Neural crest cell (in vitro differentiated cells): ENCODE measurements around the gene GUCA1C. TPM values are rescaled to one million over a fixed set of nuclear protein-coding genes. Genes with fewer than 3 reads are reported as not detected.

Experiments
- DNase-seq: peaks from one replicate; pipeline ENCODE4 v3.0.0; 2021; ENCODE audit warnings: low read depth, mixed read lengths, low spot score
- H3K27ac Mint-ChIP-seq: one replicate; pipeline ENCODE4 v1.8.0; 2021; ENCODE audit warnings: mild to moderate bottlenecking, mixed read lengths; ENCODE audit not compliant: unreplicated experiment
- H3K27me3 Mint-ChIP-seq: 2 replicates; pipeline ENCODE4 v1.8.0; 2021; ENCODE audit warnings: low read depth, mild to moderate bottlenecking, mixed read lengths
- H3K36me3 Mint-ChIP-seq: 2 replicates; pipeline ENCODE4 v1.8.0; 2021; ENCODE audit warnings: low read depth, mild to moderate bottlenecking, mixed read lengths
- H3K4me1 Mint-ChIP-seq: 2 replicates; pipeline ENCODE4 v1.8.0; 2021; ENCODE audit warnings: mixed read lengths
- H3K4me3 Mint-ChIP-seq: one replicate; pipeline ENCODE4 v1.8.0; 2021; ENCODE audit warnings: mild to moderate bottlenecking, mixed read lengths
- H3K9me3 Mint-ChIP-seq: 2 replicates; pipeline ENCODE4 v1.8.0; 2021; ENCODE audit warnings: mixed read lengths
- long read RNA-seq: library from polyadenylated mRNA; unstranded; transcript quantifications from one replicate; pipeline ENCODE4 v2.0.0, GENCODE V29; 2020
- total RNA-seq: library from RNA; stranded (reverse); gene quantifications from 2 replicates; pipeline ENCODE4 v1.2.1, GENCODE V29; 2021
- TF ChIP-seq, protein P1 (sequence below): fragments of 200-600 bp; sonication (generic); conservative IDR thresholded peaks from 2 replicates; pipeline ENCODE4 v1.5.0; 2021; ENCODE audit warnings: antibody characterized with exemption, mild to moderate bottlenecking

Gene GUCA1C, protein sequence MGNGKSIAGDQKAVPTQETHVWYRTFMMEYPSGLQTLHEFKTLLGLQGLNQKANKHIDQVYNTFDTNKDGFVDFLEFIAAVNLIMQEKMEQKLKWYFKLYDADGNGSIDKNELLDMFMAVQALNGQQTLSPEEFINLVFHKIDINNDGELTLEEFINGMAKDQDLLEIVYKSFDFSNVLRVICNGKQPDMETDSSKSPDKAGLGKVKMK
- total RNA-seq: not detected in 2 replicates
- long read RNA-seq: 0 reads

DNA sequence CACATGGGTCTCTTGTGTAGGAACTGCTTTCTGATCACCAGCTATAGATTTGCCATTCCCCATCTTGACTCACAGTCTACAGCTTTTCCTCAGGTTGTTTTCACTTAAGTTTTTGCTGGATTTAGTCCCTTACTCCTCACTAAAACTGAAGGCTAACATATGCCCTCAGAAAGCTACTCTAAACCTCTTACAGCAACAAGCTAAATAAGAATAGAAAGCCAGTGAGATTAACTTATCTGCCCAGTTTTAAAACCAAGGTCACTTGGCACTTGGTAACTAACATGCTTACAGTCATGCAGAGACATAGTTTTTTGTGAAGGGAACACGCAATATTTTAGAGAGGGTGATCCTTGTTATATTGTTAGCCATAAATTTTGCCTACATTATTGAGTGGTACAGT is at the start of gene GUCA1C:
TSS of gene GUCA1C (minus strand) at position 180 of the 400 bp plus-strand sequence. CDS start at position 63, 117 bp downstream.
- DNase-seq: no peak
- H3K27me3 Mint-ChIP-seq: no peaks in the 10 kb centered on the region
- H3K9me3 Mint-ChIP-seq: no peaks in the 10 kb centered on the region
- H3K27ac Mint-ChIP-seq: no peak within 1 kb of the TSS
- TF ChIP-seq, protein P1, sequence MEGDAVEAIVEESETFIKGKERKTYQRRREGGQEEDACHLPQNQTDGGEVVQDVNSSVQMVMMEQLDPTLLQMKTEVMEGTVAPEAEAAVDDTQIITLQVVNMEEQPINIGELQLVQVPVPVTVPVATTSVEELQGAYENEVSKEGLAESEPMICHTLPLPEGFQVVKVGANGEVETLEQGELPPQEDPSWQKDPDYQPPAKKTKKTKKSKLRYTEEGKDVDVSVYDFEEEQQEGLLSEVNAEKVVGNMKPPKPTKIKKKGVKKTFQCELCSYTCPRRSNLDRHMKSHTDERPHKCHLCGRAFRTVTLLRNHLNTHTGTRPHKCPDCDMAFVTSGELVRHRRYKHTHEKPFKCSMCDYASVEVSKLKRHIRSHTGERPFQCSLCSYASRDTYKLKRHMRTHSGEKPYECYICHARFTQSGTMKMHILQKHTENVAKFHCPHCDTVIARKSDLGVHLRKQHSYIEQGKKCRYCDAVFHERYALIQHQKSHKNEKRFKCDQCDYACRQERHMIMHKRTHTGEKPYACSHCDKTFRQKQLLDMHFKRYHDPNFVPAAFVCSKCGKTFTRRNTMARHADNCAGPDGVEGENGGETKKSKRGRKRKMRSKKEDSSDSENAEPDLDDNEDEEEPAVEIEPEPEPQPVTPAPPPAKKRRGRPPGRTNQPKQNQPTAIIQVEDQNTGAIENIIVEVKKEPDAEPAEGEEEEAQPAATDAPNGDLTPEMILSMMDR: no peak
- H3K4me1 Mint-ChIP-seq: peaks cover 9% of the 10 kb centered on the region
- no peak within 1 kb of the TSS for H3K4me3 Mint-ChIP-seq
- H3K36me3 Mint-ChIP-seq: no peaks in the 10 kb centered on the region

DNA sequence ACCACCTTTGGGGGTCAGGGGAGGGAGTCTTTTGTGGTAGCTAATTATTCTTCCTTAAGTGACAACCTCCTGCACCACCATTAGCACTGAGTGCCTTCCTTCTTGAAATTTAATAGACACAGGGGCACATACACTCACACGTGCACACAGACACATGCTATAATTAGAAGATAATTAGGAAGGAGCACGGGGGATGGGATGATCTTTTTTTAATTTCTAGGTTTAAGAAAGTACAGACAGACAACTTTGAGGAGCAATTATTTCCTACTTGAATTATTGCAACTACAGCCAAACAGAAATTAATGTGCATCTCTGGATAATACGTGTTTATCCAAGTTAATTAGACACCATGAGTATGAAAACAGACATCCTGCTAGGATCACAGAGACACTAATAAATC is 44.8 kb upstream of the GUCA1C start:
- no peaks in the 10 kb centered on the region for H3K36me3 Mint-ChIP-seq
- no peak overlapping the region for H3K4me3 Mint-ChIP-seq
- TF ChIP-seq, protein P1: no peak
- H3K4me1 Mint-ChIP-seq: no peaks in the 10 kb centered on the region
- H3K27me3 Mint-ChIP-seq: no peaks in the 10 kb centered on the region
- H3K9me3 Mint-ChIP-seq: no peaks in the 10 kb centered on the region
- no peak for DNase-seq
- H3K27ac Mint-ChIP-seq: no peak overlapping the region

DNA sequence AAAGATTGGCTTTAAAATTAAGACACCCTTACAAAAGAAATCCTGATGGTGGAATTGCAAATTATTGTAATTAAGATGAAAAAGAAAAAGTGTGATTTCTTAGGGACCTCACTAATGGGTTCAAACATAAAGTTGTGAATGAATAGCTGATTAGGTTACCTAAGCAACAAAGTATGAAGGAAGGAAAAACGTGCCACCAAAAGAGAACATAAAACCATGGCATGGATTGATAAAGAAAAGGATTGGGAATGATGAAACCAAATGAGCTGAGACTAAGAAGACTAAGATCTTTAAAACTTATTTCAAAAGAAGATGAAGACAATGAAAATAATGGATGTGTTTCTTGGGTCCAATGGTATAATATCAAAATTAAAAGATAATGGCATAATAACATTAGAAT is 32.2 kb upstream of the GUCA1C start:
- no peaks in the 10 kb centered on the region for H3K9me3 Mint-ChIP-seq
- no peaks in the 10 kb centered on the region for H3K36me3 Mint-ChIP-seq
- H3K27ac Mint-ChIP-seq: no peak overlapping the region
- DNase-seq: no peak
- no peak overlapping the region for H3K4me3 Mint-ChIP-seq
- peaks cover 16% of the 10 kb centered on the region for H3K4me1 Mint-ChIP-seq
- no peaks in the 10 kb centered on the region for H3K27me3 Mint-ChIP-seq
- TF ChIP-seq, protein P1: no peak

DNA sequence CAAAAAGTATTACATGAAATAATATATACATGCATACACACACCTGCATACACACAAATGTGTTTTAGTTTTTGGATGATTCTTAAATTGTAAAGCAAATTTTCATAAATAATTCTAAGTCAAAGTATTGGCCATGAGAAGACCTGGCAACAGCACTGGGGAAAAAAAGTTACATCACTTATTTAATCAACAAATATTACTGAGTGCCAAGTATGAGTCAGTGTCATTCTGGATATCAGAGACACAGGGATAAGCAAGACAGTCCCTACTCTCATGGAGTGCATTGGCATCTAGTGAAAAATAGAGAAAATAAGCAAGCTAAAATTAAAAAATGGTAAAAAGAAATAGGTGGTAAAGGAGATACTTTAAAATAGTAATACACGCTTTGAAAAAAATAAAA is 29.4 kb upstream of the GUCA1C start:
- TF ChIP-seq, protein P1: no peak
- no peak overlapping the region for H3K4me3 Mint-ChIP-seq
- no peak for DNase-seq
- peaks cover 13% of the 10 kb centered on the region for H3K4me1 Mint-ChIP-seq
- no peaks in the 10 kb centered on the region for H3K36me3 Mint-ChIP-seq
- no peak overlapping the region for H3K27ac Mint-ChIP-seq
- H3K9me3 Mint-ChIP-seq: peaks cover 3% of the 10 kb centered on the region
- no peaks in the 10 kb centered on the region for H3K27me3 Mint-ChIP-seq

DNA sequence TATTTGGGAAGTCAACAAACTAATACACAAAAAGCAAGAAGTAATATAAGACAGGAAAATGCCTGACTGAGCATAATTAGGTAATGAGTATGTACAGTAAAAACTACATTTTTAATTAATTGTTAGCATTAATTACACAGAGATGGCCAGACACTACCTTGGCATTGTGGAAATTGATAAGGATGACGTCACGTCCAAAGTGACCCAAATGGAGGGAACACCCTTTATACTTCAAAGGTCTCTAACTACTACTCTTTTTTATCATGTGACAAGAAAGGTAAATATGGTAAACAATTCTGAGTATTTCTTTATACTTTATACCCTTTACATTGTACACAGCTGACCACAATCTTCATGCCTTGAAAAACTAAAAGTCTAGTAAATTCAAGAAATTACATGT is 22.4 kb upstream of the GUCA1C start:
- TF ChIP-seq, protein P1: no peak
- no peak overlapping the region for H3K27ac Mint-ChIP-seq
- peaks cover 7% of the 10 kb centered on the region for H3K9me3 Mint-ChIP-seq
- H3K4me1 Mint-ChIP-seq: no peaks in the 10 kb centered on the region
- H3K36me3 Mint-ChIP-seq: no peaks in the 10 kb centered on the region
- no peak overlapping the region for H3K4me3 Mint-ChIP-seq
- H3K27me3 Mint-ChIP-seq: no peaks in the 10 kb centered on the region
- no peak for DNase-seq
